Activated T-cell treated with anti-CD3 and anti-CD28 coated beads, Interleukin-2, amount 50 U/mL, for 4 hours (primary cell): ENCODE results near the gene INHA. TPM values are rescaled to one million over a fixed set of nuclear protein-coding genes. Genes with fewer than 3 reads are reported as not detected.

ENCODE experiments used
- ATAC-seq, 2 donors: fragments of 200-7000 bp; cut with Tn5 transposase; one replicate each; pipeline ENCODE4 v1.10.0; 2021
- DNase-seq: peaks from one replicate; pipeline ENCODE4 v3.0.0-alpha.2; 2020
- H3K27me3 Mint-ChIP-seq: one replicate; pipeline ENCODE4 v1.8.0; 2021; ENCODE audit warnings: low read depth, mixed read lengths
- H3K36me3 Mint-ChIP-seq: one replicate; pipeline ENCODE4 v1.8.0; 2022; ENCODE audit warnings: mixed read lengths; ENCODE audit not compliant: insufficient read depth
- H3K4me1 Mint-ChIP-seq: one replicate; pipeline ENCODE4 v1.8.0; 2021; ENCODE audit warnings: low read depth, mixed read lengths
- H3K4me3 Mint-ChIP-seq: one replicate; pipeline ENCODE4 v1.8.0; 2021; ENCODE audit warnings: mild to moderate bottlenecking, moderate library complexity, mixed read lengths
- H3K9me3 Mint-ChIP-seq: one replicate; pipeline ENCODE4 v1.8.0; 2021; ENCODE audit warnings: mixed read lengths
- total RNA-seq, 3 donors: library from RNA; stranded (reverse); gene quantifications; one replicate each; pipeline ENCODE4 v1.2.1, GENCODE V29; 2021

Gene INHA
- total RNA-seq, 3 donors from 2014 or later, result not detected

DNA sequence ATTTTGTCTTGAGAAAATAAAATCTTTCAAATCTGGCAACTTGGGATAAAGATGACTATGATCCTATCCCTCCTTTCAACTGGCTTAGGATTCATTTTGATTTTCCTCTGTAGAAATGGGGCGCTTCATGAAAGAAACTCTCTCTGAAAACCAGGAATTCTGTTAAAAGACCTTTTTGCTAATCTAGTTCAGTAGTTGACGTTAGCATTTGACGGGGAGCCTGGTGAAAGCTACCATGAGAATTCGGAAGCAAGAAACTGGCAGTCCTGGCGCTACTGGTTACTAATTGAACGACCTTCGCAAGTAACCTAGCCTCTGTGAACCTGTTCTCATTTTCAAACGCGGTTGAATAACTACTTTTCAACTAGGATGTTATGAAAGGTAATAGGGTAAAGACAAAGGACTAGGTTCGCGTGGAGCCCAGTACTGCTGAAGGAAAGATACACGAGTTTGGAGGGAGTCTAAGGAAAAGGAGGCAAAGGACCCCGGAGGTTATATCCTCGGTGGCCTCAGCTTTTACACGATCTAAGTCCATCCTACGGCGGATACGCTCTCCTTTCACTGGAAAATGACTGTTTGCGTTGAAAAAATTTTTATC, 24.9 kb downstream of the INHA start:
- peak overlapping the region; percentile 96 for H3K4me3 Mint-ChIP-seq
- peaks cover 6% of the 10 kb centered on the region for H3K27me3 Mint-ChIP-seq
- DNase-seq (no peak), ATAC-seq (peak; percentile 1)
- no peaks in the 10 kb centered on the region for H3K9me3 Mint-ChIP-seq
- H3K4me1 Mint-ChIP-seq, result peaks cover 18% of the 10 kb centered on the region
- H3K36me3 Mint-ChIP-seq, result peaks cover 13% of the 10 kb centered on the region

DNA sequence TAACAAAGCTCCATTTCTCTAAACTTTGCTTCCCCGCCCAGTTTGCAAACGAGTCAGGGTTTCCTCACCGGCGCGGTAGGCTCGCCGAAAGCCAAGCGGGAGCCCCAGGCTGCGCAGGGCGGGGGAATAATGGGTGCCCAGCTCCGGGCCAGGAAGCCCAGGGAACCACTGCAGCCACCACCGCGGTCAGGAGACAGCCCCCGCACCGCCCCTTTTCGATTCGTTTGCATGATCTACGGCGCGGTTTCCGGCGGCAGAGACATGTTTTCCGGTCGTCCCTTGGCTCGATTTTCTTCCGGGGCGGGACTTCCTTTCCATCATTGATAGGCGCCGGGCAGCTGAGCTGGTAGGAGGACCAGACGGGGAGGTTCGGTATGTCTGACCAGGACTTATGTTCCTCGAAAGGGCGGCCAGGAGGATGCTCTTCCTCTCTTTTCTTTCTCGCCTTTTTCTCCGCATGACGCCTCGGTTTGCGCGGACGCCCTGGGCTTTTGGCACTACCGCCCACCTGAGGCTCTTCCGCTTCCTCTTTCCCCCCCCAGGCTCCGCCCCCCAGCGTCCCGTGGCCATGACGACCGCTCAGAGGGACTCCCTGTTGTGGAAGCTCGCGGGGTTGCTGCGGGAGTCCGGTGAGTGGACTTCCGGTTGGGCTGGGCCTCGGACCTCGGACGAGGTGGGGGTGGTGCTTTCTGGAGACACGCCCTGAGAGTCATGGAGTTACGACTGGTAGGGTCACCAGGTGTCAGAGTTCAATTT, 25.6 kb downstream of the INHA start, which contains the start of gene STK11IP:
STK11IP (plus strand) TSS at position 306 of the 756 bp plus-strand sequence; CDS start at position 569, 263 bp downstream.
- H3K36me3 Mint-ChIP-seq, result peaks cover 19% of the 10 kb centered on the region
- DNase-seq (peak; percentile 81), ATAC-seq (peak; percentile 93 to 94)
- no peaks in the 10 kb centered on the region for H3K9me3 Mint-ChIP-seq
- H3K27me3 Mint-ChIP-seq, result peaks cover 6% of the 10 kb centered on the region
- H3K4me1 Mint-ChIP-seq, result peaks cover 18% of the 10 kb centered on the region
- H3K4me3 Mint-ChIP-seq, result peak within 1 kb of the TSS; percentile 96

DNA sequence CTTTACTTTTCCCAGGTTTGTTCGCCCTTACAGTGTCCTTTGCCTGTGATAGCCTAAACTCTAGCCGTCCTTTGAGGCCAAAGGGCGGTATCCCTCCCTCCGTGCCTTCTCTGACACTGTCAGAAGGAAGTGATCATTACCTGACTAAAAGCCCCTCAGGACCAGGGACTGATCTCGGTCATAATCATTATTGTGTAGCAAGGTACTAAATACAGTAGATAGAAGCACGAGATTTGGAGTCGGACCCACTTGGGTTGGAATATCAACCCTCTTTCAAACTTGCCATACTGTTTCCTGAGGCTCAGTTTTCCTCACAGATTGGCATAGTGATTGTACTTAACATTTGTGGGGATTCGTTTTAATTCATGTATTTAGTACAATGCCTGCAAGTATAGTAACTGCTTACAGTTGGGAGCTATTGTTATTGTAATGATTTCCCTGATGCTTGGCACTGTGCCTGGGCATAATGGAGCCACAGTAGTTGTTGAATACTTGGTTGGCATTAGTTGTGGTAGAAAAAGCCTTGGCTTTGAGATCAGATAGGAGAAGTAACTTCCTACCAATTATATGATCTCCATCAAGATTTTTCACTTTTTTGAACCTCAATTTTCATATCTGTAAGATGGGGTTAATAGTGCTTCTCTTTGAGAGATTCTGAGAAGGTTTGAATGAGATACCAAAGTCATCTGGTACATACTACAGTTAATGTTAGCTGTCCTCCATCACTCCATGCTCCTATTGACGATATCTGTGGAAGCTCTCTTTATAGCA, 26.4 kb downstream of the INHA start:
- Mint-ChIP-seq H3K4me1 (peaks cover 18% of the 10 kb centered on the region), H3K9me3 (no peaks in the 10 kb centered on the region), H3K36me3 (peaks cover 21% of the 10 kb centered on the region), H3K27me3 (no peaks in the 10 kb centered on the region), H3K4me3 (peak overlapping the region; percentile 96)
- no peak for ATAC-seq
- no peak for DNase-seq

DNA sequence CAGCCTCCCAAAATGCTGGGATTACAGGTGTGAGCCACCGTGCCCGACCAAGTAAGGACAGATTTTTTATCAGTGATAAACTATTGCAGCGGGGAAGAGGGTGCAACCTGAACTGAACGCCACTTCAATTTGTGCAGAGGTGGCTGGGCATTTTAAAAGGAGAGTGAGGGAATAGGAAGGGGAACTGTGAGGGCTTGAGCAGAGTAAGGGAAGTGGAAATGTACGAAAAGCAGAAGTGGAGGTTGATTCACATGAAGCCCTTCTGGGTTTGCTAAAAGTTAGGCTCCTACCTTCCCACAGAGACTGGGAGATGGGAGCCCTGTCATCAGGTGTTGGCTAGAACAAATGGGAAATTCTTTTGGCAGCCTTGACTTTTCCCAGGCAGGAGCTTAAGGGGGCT, 31.7 kb downstream of the INHA start:
- DNase-seq (no peak), ATAC-seq (no peak)
- H3K4me3 Mint-ChIP-seq, result no peak overlapping the region
- H3K27me3 Mint-ChIP-seq, result no peaks in the 10 kb centered on the region
- H3K4me1 Mint-ChIP-seq, result peaks cover 5% of the 10 kb centered on the region
- H3K36me3 Mint-ChIP-seq, result peaks cover 44% of the 10 kb centered on the region
- no peaks in the 10 kb centered on the region for H3K9me3 Mint-ChIP-seq

DNA sequence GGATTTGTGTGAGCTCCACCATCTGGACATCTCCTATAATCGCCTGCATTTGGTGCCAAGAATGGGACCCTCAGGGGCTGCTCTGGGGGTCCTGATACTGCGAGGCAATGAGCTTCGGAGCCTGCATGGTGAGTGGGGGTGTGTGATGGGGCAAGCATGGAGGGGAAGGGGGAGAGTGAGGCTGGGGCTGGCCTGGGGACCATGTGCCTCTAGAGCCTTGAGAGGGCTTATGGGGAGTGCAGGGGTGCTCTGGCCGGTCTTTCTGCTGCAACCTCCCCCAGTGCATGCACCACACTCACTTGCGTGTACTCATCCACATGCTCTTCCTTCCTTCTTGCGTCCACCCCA, 33.5 kb downstream of the INHA start:
- Mint-ChIP-seq H3K27me3 (no peaks in the 10 kb centered on the region), H3K4me1 (peaks cover 2% of the 10 kb centered on the region), H3K9me3 (no peaks in the 10 kb centered on the region), H3K4me3 (no peak overlapping the region), H3K36me3 (peaks cover 44% of the 10 kb centered on the region)
- ATAC-seq (no peak), DNase-seq (no peak)

DNA sequence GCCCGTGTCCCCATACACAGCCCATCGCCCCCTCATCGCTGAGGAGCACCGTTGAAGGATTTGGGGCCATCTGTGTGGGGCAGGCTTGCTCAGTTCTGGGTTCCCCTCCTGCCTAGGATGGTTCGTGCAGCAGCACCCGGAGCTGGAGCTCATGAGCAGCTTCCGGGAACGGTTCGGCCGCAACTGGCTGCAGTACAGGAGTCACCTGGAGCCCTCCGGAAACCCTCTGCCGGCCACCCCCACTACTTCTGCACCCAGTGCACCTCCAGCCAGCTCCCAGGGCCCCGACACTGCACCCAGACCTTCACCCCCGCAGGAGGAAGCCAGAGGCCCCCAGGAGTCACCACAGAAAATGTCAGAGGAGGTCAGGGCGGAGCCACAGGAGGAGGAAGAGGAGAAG, 35.8 kb downstream of the INHA start:
- ATAC-seq (no peak), DNase-seq (no peak)
- H3K36me3 Mint-ChIP-seq, result peaks cover 39% of the 10 kb centered on the region
- H3K4me1 Mint-ChIP-seq, result peaks cover 9% of the 10 kb centered on the region
- H3K9me3 Mint-ChIP-seq, result no peaks in the 10 kb centered on the region
- H3K27me3 Mint-ChIP-seq, result no peaks in the 10 kb centered on the region
- no peak overlapping the region for H3K4me3 Mint-ChIP-seq

DNA sequence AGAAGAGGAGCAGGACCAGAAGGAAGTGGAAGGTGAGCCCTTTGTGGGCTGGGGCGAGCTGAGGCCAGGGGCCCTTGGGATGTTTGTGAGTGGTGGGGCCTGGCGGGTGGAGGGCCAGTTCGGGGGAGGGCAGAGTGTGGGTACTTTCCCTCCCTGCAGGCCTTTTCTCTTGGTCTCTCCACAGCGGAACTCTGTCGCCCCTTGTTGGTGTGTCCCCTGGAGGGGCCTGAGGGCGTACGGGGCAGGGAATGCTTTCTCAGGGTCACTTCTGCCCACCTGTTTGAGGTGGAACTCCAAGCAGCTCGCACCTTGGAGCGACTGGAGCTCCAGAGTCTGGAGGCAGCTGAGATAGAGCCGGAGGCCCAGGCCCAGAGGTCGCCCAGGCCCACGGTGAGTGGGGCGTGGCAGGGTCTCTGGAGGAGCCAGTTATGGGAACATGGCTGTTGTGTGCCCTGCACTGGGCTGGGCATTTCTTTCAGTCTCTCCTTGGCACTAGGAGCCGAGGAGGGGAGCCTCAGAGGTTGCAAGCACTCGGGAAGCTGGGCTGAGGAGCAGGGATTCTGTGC, 36.4 kb downstream of the INHA start:
- peaks cover 37% of the 10 kb centered on the region for H3K36me3 Mint-ChIP-seq

DNA sequence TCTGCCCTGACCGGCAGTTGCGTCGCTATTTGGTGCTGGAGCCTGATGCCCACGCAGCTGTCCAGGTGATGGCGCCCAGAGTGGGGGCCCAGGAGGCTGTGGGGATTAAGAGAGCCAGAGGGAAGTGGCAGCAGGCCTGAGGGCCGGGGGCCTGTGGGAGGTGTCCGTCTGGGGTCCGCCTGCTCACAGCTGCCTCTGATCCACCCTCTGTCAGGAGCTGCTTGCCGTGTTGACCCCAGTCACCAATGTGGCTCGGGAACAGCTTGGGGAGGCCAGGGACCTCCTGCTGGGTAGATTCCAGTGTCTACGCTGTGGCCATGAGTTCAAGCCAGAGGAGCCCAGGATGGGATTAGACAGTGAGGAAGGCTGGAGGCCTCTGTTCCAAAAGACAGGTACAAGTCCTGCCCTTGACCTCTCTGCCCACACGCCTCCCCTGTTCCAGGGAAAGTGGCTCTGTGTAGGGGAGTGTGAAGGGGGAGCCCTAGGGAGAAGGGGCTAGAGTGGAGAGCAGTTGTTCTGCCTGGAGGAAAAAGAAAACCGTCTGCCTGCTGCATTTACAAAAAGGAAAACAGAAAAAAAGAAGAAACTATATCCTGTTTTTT, 37.1 kb downstream of the INHA start:
- no peaks in the 10 kb centered on the region for H3K9me3 Mint-ChIP-seq
- peaks cover 9% of the 10 kb centered on the region for H3K4me1 Mint-ChIP-seq
- DNase-seq (no peak), ATAC-seq (no peak)
- H3K27me3 Mint-ChIP-seq, result no peaks in the 10 kb centered on the region
- H3K4me3 Mint-ChIP-seq, result no peak overlapping the region
- peaks cover 35% of the 10 kb centered on the region for H3K36me3 Mint-ChIP-seq

More for the DNA sequence above, 36.4 kb downstream of the INHA start:
- no peak for ATAC-seq
- H3K27me3 Mint-ChIP-seq, result no peaks in the 10 kb centered on the region
- no peaks in the 10 kb centered on the region for H3K9me3 Mint-ChIP-seq
- peaks cover 9% of the 10 kb centered on the region for H3K4me1 Mint-ChIP-seq
- DNase-seq, result no peak
- no peak overlapping the region for H3K4me3 Mint-ChIP-seq

DNA sequence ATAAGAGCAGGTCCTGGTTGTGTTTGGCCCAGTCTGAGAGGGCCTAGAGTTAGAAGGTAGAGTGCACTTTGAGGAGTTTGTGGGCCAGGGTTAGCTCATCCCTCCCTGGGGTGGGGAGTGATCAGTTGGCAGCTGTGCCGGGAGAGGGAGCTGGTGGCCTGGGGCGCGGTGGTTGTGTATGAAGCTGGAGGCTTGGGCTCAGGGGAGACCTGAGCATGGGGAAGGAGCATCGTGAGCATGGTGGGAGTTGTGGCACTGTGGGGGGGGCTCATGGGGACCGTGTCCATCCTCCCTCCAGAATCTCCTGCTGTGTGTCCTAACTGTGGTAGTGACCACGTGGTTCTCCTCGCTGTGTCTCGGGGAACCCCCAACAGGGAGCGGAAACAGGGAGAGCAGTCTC, 39.2 kb downstream of the INHA start:
- Mint-ChIP-seq H3K4me3 (no peak overlapping the region), H3K9me3 (no peaks in the 10 kb centered on the region), H3K4me1 (peaks cover 9% of the 10 kb centered on the region), H3K36me3 (peaks cover 30% of the 10 kb centered on the region), H3K27me3 (no peaks in the 10 kb centered on the region)
- DNase-seq (no peak), ATAC-seq (no peak)

DNA sequence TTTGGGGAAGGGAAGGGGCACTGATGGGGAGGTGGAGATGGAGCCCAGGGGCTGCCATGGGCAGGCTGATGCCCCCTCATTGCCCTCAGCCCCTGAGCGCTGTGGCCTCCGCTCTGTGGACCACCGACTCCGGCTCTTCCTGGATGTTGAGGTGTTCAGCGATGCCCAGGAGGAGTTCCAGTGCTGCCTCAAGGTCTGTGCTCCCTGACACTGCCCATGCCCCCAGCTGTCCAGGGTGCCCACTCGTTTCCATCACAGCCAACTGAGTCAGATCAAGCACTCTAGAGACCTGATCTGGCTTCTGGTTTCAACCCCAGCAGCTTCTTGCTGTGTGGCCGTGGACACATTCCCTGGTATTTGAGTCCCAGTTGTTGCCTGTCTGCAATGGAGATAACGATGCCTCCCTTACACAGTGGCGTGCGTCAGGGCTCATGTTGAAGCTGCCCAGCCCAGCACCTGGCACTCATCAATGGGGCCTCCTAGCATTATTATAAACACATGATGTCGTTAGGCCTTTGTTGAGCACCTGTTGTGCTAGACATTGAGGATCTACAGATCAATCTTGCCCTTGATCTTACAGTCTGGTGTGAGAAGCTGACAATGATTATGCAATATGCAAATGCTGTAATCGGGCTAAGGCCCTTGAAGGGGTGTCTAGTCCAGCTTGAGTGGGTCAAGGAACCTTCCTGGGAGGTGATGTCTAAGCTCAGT, 39.9 kb downstream of the INHA start:
- Mint-ChIP-seq H3K36me3 (peaks cover 24% of the 10 kb centered on the region), H3K27me3 (no peaks in the 10 kb centered on the region), H3K9me3 (no peaks in the 10 kb centered on the region), H3K4me3 (no peak overlapping the region), H3K4me1 (peaks cover 9% of the 10 kb centered on the region)
- ATAC-seq (no peak), DNase-seq (no peak)

DNA sequence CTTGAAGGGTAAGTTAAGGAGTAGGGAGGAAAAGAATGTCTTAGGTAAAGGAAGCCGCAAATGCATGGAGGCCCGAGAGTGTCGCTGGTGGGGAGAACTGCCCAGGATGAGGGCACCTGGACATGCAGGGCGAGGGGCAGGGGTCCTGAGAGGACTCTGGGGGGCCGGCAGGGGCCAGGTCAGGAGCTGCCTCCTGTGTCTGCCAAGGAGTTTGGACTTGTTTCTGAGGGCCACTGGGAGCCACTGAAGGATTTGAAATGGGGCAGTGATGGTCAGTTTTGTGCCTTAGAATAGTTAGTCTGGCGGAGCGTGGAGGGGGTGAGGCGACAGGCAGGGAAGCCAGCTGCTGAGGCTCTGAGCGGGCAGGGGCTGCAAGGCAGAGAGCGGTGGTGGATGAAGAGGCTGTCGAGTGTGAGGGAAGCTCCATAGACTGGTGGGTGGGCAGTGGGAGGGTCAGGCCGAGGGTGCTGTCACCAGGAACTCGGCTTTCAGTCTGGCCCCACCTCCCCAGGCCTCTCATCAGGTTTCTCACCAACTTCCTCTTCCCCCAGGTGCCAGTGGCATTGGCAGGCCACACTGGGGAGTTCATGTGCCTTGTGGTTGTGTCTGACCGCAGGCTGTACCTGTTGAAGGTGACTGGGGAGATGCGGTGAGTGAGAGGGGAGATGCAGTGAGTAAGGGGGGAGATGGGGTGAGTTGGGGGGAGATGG, 40.6 kb downstream of the INHA start:
- Mint-ChIP-seq H3K27me3 (no peaks in the 10 kb centered on the region), H3K4me3 (no peak overlapping the region), H3K4me1 (peaks cover 9% of the 10 kb centered on the region), H3K9me3 (no peaks in the 10 kb centered on the region), H3K36me3 (peaks cover 19% of the 10 kb centered on the region)
- no peak for DNase-seq
- ATAC-seq, result peak in 1 of 2 donors; percentile 37

DNA sequence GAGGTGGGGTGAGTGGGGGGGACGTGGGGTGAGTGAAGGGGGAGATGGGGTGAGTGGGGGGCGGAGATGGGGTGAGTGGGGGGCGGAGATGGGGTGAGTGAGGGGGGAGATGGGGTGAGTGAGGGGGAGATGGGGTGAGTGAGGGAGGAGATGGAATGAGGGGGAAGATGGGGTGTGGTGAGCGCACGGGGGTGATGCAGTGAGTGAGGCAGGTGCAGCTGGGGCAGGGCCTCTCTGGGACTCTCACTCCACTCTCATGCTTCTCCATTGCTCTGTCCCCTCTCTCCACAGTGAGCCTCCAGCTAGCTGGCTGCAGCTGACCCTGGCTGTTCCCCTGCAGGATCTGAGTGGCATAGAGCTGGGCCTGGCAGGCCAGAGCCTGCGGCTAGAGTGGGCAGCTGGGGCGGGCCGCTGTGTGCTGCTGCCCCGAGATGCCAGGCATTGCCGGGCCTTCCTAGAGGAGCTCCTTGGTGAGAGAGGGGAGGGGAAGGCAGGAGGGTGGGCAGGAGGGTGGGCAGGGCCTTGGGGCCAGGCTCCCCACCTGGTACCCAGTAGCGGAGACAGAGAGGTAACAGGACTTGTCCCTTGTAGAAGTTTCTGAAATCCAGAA, 41.5 kb downstream of the INHA start:
- no peak overlapping the region for H3K4me3 Mint-ChIP-seq

More for the DNA sequence above, 41.5 kb downstream of the INHA start:
- DNase-seq (no peak), ATAC-seq (no peak)
- Mint-ChIP-seq H3K9me3 (no peaks in the 10 kb centered on the region), H3K36me3 (peaks cover 19% of the 10 kb centered on the region), H3K27me3 (no peaks in the 10 kb centered on the region), H3K4me1 (peaks cover 9% of the 10 kb centered on the region)
